Neural cell (in vitro differentiated cells): ENCODE data around the gene LHX4.

Source experiments
- CTCF ChIP-seq: fragments of 450-650 bp; IDR thresholded peaks from 2 replicates; pipeline ENCODE4 v1.5.1; 2014; ENCODE audit warnings: antibody characterized with exemption, mild to moderate bottlenecking, moderate library complexity; ENCODE audit not compliant: poor library complexity, severe bottlenecking
- EZH2 ChIP-seq: fragments of 200-600, 300-800 bp; shearing (Covaris generic), sonication (generic); IDR thresholded peaks from 2 replicates; pipeline ENCODE4 v1.6.1; 2014; ENCODE audit warnings: antibody characterized with exemption, low read length, borderline replicate concordance, mild to moderate bottlenecking; ENCODE audit not compliant: insufficient read depth, poor library complexity, severe bottlenecking
- MXI1 ChIP-seq: fragments of 450-650 bp; conservative IDR thresholded peaks from 2 replicates; pipeline ENCODE4 v1.6.1; 2014; ENCODE audit warnings: antibody characterized with exemption, mild to moderate bottlenecking; ENCODE audit not compliant: poor library complexity, severe bottlenecking
- SMC3 ChIP-seq: fragments of 450-650 bp; conservative IDR thresholded peaks from 2 replicates; pipeline ENCODE4 v1.6.1; 2014; ENCODE audit warnings: antibody characterized with exemption, mild to moderate bottlenecking, moderate library complexity; ENCODE audit not compliant: poor library complexity
- TAF1 ChIP-seq: IDR thresholded peaks from 2 replicates; pipeline ENCODE4 v1.6.1; 2012; ENCODE audit warnings: low read depth

GRCh38 chr1:180295999-180296398 is 65.9 kb downstream of the LHX4 start:
- TF ChIP-seq TAF1 (no peak), CTCF (no peak), MXI1 (no peak), SMC3 (no peak), EZH2 (no peak)
